GM08714 (cell line): ENCODE data around the gene SEMA3F.

Source experiments
- H3K4me3 ChIP-seq: fragments of 200-500 bp; sonication (Bioruptor generic); 2 replicates; pipeline ENCODE4 v1.5.1; 2014; ENCODE audit warnings: mild to moderate bottlenecking, low read length, inconsistent platforms
- ZNF274 ChIP-seq: IDR thresholded peaks from 2 replicates; pipeline ENCODE4 v1.6.1; 2012; ENCODE audit warnings: mild to moderate bottlenecking, low read depth, low read length

The SEMA3F gene

GRCh38 chr3:50183755-50184154 lies 28.6 kb downstream of the SEMA3F start:
- no peak overlapping the region for H3K4me3 ChIP-seq
- no peak for TF ChIP-seq ZNF274

DNA sequence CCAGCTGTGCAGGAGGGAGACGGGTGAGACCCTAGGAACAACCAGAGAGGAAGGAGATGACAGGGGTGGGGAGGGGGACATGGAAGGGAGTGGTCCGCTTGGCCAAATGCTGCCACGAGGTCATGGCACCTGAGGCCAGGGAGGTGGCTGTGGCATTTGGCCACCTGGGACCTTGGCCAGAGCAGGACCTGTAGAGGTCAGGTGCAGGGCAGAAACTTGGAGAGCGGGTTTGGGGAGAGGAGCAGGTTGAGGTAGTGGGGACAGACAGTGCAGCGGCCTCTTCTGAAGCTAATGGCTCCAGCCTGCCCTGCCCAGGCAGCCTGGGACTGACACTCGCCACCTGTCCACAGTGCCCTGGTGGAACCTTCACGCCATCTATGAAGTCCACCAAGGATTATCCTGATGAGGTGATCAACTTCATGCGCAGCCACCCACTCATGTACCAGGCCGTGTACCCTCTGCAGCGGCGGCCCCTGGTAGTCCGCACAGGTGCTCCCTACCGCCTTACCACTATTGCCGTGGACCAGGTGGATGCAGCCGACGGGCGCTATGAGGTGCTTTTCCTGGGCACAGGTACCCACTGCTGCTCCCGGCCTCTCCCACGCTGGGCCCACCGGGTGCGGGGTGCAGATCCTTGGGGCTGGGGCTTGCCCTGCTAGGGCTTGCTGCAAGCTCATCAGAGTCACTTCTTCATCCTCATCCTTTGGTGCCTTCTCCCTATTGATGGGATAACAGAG lies 29.3 kb downstream of the SEMA3F start:
- H3K4me3 ChIP-seq, result no peak overlapping the region
- TF ChIP-seq ZNF274, result no peak

DNA sequence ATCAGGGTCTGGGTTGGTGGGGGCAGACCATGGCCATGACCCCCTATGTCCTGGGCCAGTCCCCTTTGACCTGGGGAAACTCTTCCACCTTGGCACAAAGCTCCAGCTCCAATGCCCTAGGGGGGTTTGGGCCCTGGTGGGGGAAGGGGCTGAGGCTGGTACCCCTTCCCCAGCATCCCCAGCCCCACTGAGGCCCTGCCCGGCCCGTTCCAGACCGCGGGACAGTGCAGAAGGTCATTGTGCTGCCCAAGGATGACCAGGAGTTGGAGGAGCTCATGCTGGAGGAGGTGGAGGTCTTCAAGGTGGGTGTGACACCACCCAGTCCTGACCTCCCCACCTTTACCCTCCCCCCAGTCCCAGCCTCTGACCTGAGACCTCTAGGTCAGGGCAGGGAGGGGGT lies 30.1 kb downstream of the SEMA3F start:
- H3K4me3 ChIP-seq, result no peak overlapping the region
- no peak for TF ChIP-seq ZNF274

DNA sequence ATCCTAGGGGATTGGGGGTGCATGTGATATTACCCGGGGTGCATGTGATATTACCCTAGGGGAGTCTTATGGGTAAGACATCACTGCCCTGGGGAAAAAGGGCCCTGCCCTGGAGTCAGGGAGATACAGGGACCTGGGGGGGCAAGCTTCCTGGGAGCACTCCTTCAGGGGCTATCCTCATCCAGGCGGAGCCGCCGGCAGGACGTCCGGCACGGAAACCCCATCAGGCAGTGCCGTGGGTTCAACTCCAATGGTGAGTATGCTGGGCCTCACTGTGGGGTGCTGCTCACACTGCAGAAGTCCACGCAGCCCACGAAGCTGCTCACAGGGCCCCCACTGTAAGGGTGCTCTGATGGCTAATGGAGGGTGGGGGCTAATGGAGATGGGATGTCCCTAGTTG lies 31.0 kb downstream of the SEMA3F start:
- H3K4me3 ChIP-seq, result no peak overlapping the region
- no peak for TF ChIP-seq ZNF274

DNA sequence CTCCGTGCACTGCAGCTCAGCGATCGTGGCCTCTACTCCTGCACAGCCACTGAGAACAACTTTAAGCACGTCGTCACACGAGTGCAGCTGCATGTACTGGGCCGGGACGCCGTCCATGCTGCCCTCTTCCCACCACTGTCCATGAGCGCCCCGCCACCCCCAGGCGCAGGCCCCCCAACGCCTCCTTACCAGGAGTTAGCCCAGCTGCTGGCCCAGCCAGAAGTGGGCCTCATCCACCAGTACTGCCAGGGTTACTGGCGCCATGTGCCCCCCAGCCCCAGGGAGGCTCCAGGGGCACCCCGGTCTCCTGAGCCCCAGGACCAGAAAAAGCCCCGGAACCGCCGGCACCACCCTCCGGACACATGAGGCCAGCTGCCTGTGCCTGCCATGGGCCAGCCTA lies 32.6 kb downstream of the SEMA3F start:
- TF ChIP-seq ZNF274, result no peak

GRCh38 chr3:50189274-50189673 lies 34.1 kb downstream of the SEMA3F start:
- no peak for TF ChIP-seq ZNF274
- H3K4me3 ChIP-seq, result no peak overlapping the region

More for the DNA sequence above, 32.6 kb downstream of the SEMA3F start:
- H3K4me3 ChIP-seq, result no peak overlapping the region

DNA sequence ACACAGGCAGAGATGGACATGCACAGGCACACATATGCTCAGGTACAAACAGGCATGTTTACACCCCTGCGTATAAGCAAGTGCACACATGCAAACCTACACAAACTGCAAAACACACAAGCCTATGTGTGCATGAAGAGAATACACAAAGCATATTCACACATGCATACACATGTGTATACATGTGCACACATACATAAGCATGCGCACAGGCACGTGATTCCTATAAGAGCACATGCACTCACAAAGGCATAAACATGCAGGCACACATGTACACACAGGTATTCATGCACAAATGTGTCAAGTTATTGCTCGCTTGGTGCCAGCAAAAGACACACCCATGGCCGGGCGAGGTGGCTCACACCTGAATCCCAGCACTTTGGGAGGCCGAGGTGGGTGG lies 34.9 kb downstream of the SEMA3F start:
- no peak overlapping the region for H3K4me3 ChIP-seq
- no peak for TF ChIP-seq ZNF274

GRCh38 chr3:50190936-50191660 lies 36.0 kb downstream of the SEMA3F start, which contains the start of gene GNAT1:
Gene GNAT1, plus strand, starts transcription at chr3:50191610. Its CDS starts 116 bp downstream, at chr3:50191726.
- TF ChIP-seq ZNF274, result no peak

GRCh38 chr3:50192124-50192523 lies 37.0 kb downstream of the SEMA3F start:
- H3K4me3 ChIP-seq, result no peak overlapping the region
- no peak for TF ChIP-seq ZNF274

More at GRCh38 chr3:50190936-50191660, 36.0 kb downstream of the SEMA3F start, which contains the start of gene GNAT1:
- no peak within 1 kb of the TSS for H3K4me3 ChIP-seq

DNA sequence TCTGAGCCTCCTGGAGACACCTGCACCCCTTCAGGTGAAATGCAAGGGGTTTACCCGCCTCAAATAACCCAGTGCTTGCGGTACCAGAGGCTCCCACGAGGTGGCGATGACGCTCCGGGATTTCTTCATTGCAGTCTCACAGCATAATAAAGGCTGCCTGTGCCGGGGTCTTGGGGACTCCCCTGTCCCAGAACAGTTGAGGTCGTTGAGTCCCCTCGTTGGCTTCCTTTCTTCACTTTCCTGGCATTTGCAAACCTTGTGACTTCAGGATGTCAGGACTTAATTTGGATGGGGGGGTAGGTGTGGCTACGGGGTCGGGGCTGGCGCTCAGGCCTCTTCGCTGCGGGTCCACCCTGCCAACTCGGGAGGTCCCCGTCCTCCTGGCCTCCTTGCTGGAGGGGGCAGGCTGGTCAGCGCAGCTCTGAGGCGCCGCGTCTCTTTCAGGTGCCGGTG lies 37.6 kb downstream of the SEMA3F start:
- no peak overlapping the region for H3K4me3 ChIP-seq
- no peak for TF ChIP-seq ZNF274

- no peak overlapping the region for H3K4me3 ChIP-seq
- no peak for TF ChIP-seq ZNF274
Measured at GRCh38 chr3:50193286-50193685, 38.2 kb downstream of the SEMA3F start.

DNA sequence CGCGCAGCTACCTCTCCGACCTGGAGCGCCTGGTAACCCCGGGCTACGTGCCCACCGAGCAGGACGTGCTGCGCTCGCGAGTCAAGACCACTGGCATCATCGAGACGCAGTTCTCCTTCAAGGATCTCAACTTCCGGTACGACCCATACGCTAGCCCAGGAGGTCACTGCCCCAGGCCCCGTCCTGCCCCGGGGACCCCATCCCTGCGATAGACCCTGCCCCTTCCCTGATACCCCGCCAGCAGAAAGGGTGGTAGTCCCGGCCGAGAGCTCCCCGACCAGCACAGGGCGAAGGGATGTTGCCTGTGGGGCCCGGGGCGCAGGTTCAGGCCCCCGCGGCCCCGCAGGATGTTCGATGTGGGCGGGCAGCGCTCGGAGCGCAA lies 38.6 kb downstream of the SEMA3F start:
- H3K4me3 ChIP-seq, result no peak overlapping the region
- no peak for TF ChIP-seq ZNF274

DNA sequence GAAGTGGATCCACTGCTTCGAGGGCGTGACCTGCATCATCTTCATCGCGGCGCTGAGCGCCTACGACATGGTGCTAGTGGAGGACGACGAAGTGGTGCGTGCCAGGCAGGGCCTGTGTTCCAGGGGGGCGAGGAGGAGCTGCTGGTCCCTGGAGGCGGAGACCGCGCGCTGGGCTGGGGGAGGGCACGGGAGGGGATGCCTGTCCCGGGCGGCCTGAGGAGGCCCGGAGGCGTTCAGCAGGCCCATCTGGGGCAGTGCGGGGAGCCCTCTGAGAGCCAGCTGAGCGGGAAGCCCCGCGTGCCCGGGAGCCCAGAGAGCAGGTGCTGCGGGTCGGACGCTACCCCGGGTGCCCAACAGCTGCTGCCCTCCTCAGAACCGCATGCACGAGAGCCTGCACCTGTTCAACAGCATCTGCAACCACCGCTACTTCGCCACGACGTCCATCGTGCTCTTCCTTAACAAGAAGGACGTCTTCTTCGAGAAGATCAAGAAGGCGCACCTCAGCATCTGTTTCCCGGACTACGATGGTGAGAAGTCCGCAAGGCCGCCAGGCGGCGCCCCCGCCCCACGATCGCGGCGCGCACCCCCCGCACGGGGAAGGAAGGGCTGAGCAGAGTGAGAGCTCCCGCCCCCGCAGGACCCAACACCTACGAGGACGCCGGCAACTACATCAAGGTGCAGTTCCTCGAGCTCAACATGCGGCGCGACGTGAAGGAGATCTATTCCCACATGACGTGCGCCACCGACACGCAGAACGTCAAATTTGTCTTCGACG lies 39.2 kb downstream of the SEMA3F start:
- TF ChIP-seq ZNF274, result no peak
- H3K4me3 ChIP-seq, result no peak overlapping the region

DNA sequence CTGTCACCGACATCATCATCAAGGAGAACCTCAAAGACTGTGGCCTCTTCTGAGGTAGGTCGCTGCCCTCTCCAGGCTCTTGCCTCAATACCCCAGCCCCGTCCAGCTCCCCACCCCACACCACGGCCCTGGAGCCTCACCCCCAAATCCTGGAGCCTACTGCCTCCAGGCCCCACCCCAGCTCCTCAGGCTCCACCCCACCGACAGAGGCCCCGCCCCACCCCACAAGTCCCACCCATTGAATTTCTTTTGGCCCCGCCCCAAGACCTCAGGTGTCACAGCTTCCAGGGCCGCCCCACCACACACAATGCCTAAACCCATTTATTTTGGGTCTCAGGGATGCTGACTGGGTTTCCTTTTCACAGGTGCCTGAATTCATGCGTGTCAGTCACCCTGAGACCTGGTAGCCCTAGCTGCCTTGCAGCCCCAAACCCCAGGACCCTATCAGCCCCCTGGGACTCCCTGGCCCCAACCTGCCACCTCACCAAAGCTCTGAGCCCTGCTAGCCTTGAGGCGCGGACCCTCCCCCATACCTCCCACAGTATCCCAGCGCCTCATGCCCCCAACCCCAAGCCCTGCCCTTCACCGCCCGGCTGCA lies 39.9 kb downstream of the SEMA3F start:
- no peak overlapping the region for H3K4me3 ChIP-seq
- TF ChIP-seq ZNF274, result no peak
